K562 (cell line): Measurements from ENCODE around the gene PNMA8C. TPM values are rescaled to one million over a fixed set of nuclear protein-coding genes. Genes with fewer than 3 reads are reported as not detected.

Source experiments
- AFF4 ChIP-seq: sonication (generic); formaldehyde crosslinking; IDR thresholded peaks from 2 replicates; pipeline ENCODE4 v1.8.0; 2023; ENCODE audit warnings: mild to moderate bottlenecking, missing genetic modification reagents
- ATF4 ChIP-seq: fragments of 450-650 bp; formaldehyde crosslinking; IDR thresholded peaks from 2 replicates; pipeline ENCODE4 v1.4.0; 2022; ENCODE audit warnings: mild to moderate bottlenecking, moderate library complexity
- BRF2 ChIP-seq: IDR thresholded peaks from 3 replicates; pipeline ENCODE4 v1.6.1; 2011; ENCODE audit warnings: borderline replicate concordance, mild to moderate bottlenecking; ENCODE audit not compliant: insufficient read length, insufficient read depth
- CC2D1A ChIP-seq: fragments of 450-650 bp; IDR thresholded peaks from 2 replicates; pipeline ENCODE4 v1.6.1; 2017; ENCODE audit warnings: mild to moderate bottlenecking
- CREB3L1 ChIP-seq: fragments of 450-650 bp; IDR thresholded peaks from 2 replicates; pipeline ENCODE4 v1.6.1; 2014; ENCODE audit warnings: low read depth, mild to moderate bottlenecking, moderate library complexity, borderline replicate concordance
- CREM ChIP-seq: IDR thresholded peaks from 2 replicates; pipeline ENCODE4 v1.6.1; 2014; ENCODE audit warnings: antibody characterized with exemption, low read depth
- E2F3 ChIP-seq: fragments of 250-450 bp; sonication (Bioruptor Pico); IDR thresholded peaks from 2 replicates; pipeline ENCODE4 v1.4.0; 2020; ENCODE audit warnings: mild to moderate bottlenecking
- ESRRB ChIP-seq: fragments of 250-450 bp; sonication (Bioruptor Pico); IDR thresholded peaks from 2 replicates; pipeline ENCODE4 v1.5.0; 2020; ENCODE audit warnings: mild to moderate bottlenecking, moderate library complexity, borderline replicate concordance
- HDAC8 ChIP-seq: fragments of 450-650 bp; IDR thresholded peaks from 2 replicates; pipeline ENCODE4 v1.6.1; 2016; ENCODE audit warnings: mild to moderate bottlenecking, missing genetic modification characterization, moderate library complexity, missing compliant biosample characterization
- KAT7 ChIP-seq: sonication (generic); formaldehyde crosslinking; IDR thresholded peaks from 2 replicates; pipeline ENCODE4 v1.8.0; 2022; ENCODE audit warnings: missing genetic modification reagents, mild to moderate bottlenecking, borderline replicate concordance
- RAD21 ChIP-seq, 2 experiments: fragments of 250-450 bp in 1 of 2; fragments of 450-650 bp in 1 of 2; sonication (Bioruptor Pico) in 1 of 2; formaldehyde crosslinking in 1 of 2; IDR thresholded peaks in 1 of 2; conservative IDR thresholded peaks in 1 of 2; 2 replicates each; pipeline versions ENCODE4 v1.4.0 to v1.8.0; 2020 to 2022; ENCODE audit warnings: mild to moderate bottlenecking in 2 of 2, moderate library complexity in 1 of 2
- SMC3 ChIP-seq: conservative IDR thresholded peaks from 2 replicates; pipeline ENCODE4 v1.6.1; 2011; ENCODE audit warnings: low read depth, low read length, improper control_type of control experiment; ENCODE audit not compliant: insufficient read depth
- THRAP3 ChIP-seq: fragments of 450-650 bp; IDR thresholded peaks from 2 replicates; pipeline ENCODE4 v1.6.1; 2016; ENCODE audit warnings: mild to moderate bottlenecking, inconsistent platforms, borderline replicate concordance
- ZNF384 ChIP-seq: IDR thresholded peaks from 2 replicates; pipeline ENCODE4 v1.6.1; 2012; ENCODE audit warnings: low read depth, low read length, improper control_type of control experiment
- ZNF561 ChIP-seq: fragments of 450-650 bp; formaldehyde crosslinking; conservative IDR thresholded peaks from 2 replicates; pipeline ENCODE4 v1.4.0; 2020; ENCODE audit warnings: mild to moderate bottlenecking, moderate library complexity
- polyA plus RNA-seq, 8 experiments: library from polyadenylated mRNA; depleted of rRNA in 4 of 8; stranded (reverse) in 5 of 8; unstranded in 3 of 8; fragments of >200 nt; fragmentation: Nextera tagmentation in 2 of 8; fragmentation: Illumina TruSeq in 1 of 8; extraction: Ambion mirVana in 2 of 8; extraction: Trizol in 1 of 8; gene quantifications; 2 replicates each; pipeline versions ENCODE4 v1.2.1 to v1.2.3, GENCODE V29; 2011 to 2014; ENCODE audit warnings: inconsistent platforms in 1 of 8, missing spikeins in 1 of 8
- total RNA-seq, 7 experiments: library from RNA; depleted of rRNA in 6 of 7; stranded (reverse); fragments of >200 nt in 6 of 7; fragmentation: Illumina TruSeq in 2 of 7; extraction: Trizol in 2 of 7; gene quantifications; 2 replicates each; pipeline versions ENCODE4 v1.2.1 to v1.2.3, GENCODE V29; 2011 to 2021; ENCODE audit warnings: low replicate concordance in 1 of 7
- TF ChIP-seq, protein P1 (sequence below): fragments of 250-450 bp; sonication (Bioruptor Pico); IDR thresholded peaks from 2 replicates; pipeline ENCODE4 v1.5.1; 2021; ENCODE audit warnings: mild to moderate bottlenecking
- TF ChIP-seq, protein P2 (sequence below), 2 experiments: IDR thresholded peaks; 2 replicates each; pipeline ENCODE4 v1.6.1; 2011; ENCODE audit warnings: borderline replicate concordance in 1 of 2, control low read depth in 1 of 2, low read depth in 1 of 2, low read length in 1 of 2, mild to moderate bottlenecking in 1 of 2, mixed read lengths in 1 of 2, moderate library complexity in 1 of 2; ENCODE audit not compliant: insufficient read depth in 1 of 2, insufficient read length in 1 of 2, poor library complexity in 1 of 2, severe bottlenecking in 1 of 2; ENCODE audit errors: extremely low read depth in 1 of 2

PNMA8C gene
- total and polyA plus RNA-seq, 9 of the 15 experiments (the other 6 are each of a cell fraction or from before 2014, with no cell fraction given): 0.04 to 0.05 (median 0.05) TPM; not detected in 6

GRCh38 chr19:46431824-46432223 lies 3.1 kb upstream of the PNMA8C start (continued):
- no peak for TF ChIP-seq BRF2
- TF ChIP-seq RAD21 (CRISPR knock-in tag; conservative IDR thresholded peaks at IDR 0.05 in 1 of 2, IDR thresholded peaks at IDR 0.05 in 1 of 2): peak; percentile 21 to 74; a peak in 2 of 4 replicates
- TF ChIP-seq, protein P1, sequence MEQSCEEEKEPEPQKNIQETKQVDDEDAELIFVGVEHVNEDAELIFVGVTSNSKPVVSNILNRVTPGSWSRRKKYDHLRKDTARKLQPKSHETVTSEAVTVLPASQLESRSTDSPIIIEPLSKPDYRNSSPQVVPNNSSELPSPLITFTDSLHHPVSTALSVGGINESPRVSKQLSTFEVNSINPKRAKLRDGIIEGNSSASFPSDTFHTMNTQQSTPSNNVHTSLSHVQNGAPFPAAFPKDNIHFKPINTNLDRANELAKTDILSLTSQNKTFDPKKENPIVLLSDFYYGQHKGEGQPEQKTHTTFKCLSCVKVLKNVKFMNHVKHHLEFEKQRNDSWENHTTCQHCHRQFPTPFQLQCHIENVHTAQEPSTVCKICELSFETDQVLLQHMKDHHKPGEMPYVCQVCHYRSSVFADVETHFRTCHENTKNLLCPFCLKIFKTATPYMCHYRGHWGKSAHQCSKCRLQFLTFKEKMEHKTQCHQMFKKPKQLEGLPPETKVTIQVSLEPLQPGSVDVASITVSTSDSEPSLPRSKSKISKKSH (CRISPR knock-in tag): no peak
- TF ChIP-seq SMC3: peak; percentile 19; the same call in 1 of the 2 replicates
- TF ChIP-seq ZNF561 (CRISPR knock-in tag): no peak
- no peak for TF ChIP-seq KAT7 (CRISPR knock-in tag)
- TF ChIP-seq CC2D1A: peak; percentile 50; the same call in 1 of the 2 replicates
- TF ChIP-seq ATF4 (CRISPR knock-in tag): no peak
- no peak for TF ChIP-seq AFF4 (CRISPR knock-in tag)
- TF ChIP-seq HDAC8: no peak
- no peak for TF ChIP-seq CREB3L1
- peak; percentile 45; the same call in 1 of the 2 replicates for TF ChIP-seq ZNF384
- TF ChIP-seq E2F3 (CRISPR knock-in tag): no peak
- TF ChIP-seq, protein P2, sequence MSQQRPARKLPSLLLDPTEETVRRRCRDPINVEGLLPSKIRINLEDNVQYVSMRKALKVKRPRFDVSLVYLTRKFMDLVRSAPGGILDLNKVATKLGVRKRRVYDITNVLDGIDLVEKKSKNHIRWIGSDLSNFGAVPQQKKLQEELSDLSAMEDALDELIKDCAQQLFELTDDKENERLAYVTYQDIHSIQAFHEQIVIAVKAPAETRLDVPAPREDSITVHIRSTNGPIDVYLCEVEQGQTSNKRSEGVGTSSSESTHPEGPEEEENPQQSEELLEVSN (IDR thresholded peaks at IDR 0.05; ENCODE audit: borderline replicate concordance in 1 of 2, extremely low read depth in 1 of 2, insufficient read depth in 1 of 2, insufficient read length in 1 of 2, low read depth in 1 of 2, low read length in 1 of 2, poor library complexity in 1 of 2, severe bottlenecking in 1 of 2): peak in 1 of 2 experiments; percentile 10
- TF ChIP-seq CREM: no peak
- TF ChIP-seq ESRRB (CRISPR knock-in tag): no peak
- TF ChIP-seq THRAP3: no peak
